GM23338 (cell line): Measurements from ENCODE around the gene NBEAL2. TPM values are rescaled to one million over a fixed set of nuclear protein-coding genes. Genes with fewer than 3 reads are reported as not detected.

Experiments used
- ATAC-seq: fragments of 200-7000 bp; cut with Tn5 transposase; 3 replicates; pipeline ENCODE4 v1.9.1; 2020
- DNase-seq: peaks from one replicate; pipeline ENCODE4 v3.0.0-alpha.2; 2015; ENCODE audit warnings: low spot score
- H2AFZ ChIP-seq: fragments of 200-600 bp; sonication (generic); 2 replicates; pipeline ENCODE4 v1.8.0; 2016; ENCODE audit warnings: antibody characterized with exemption, mild to moderate bottlenecking, moderate library complexity
- H3F3A ChIP-seq: fragments of 200-600 bp; sonication (generic); replicated peaks from 2 replicates; pipeline ENCODE4 v1.8.0; 2017; ENCODE audit warnings: antibody characterized with exemption, mixed run types, low read depth
- H3K27ac ChIP-seq: fragments of 200-600 bp; sonication (generic); 2 replicates; pipeline ENCODE4 v1.6.1; 2016; ENCODE audit warnings: low read depth
- H3K27me3 ChIP-seq: fragments of 200-600 bp; sonication (generic); 2 replicates; pipeline ENCODE4 v1.8.0; 2016; ENCODE audit warnings: mild to moderate bottlenecking, mixed run types, moderate library complexity; ENCODE audit not compliant: insufficient read depth
- H3K36me3 ChIP-seq: fragments of 200-600 bp; sonication (generic); 2 replicates; pipeline ENCODE4 v1.8.0; 2016; ENCODE audit warnings: mild to moderate bottlenecking; ENCODE audit not compliant: insufficient read depth
- H3K4me1 ChIP-seq: fragments of 200-600 bp; sonication (generic); 2 replicates; pipeline ENCODE4 v1.8.0; 2016; ENCODE audit warnings: mild to moderate bottlenecking, moderate library complexity; ENCODE audit not compliant: insufficient read depth
- H3K4me2 ChIP-seq: fragments of 200-600 bp; sonication (generic); 2 replicates; pipeline ENCODE4 v1.7.1; 2017; ENCODE audit warnings: mixed run types
- H3K4me3 ChIP-seq: fragments of 200-600 bp; sonication (generic); 2 replicates; pipeline ENCODE4 v1.6.1; 2016; ENCODE audit warnings: mixed run types
- H3K79me2 ChIP-seq: fragments of 200-600 bp; sonication (generic); replicated peaks from 2 replicates; pipeline ENCODE4 v1.8.0; 2017; ENCODE audit warnings: mild to moderate bottlenecking; ENCODE audit not compliant: insufficient read depth
- H3K9me2 ChIP-seq: fragments of 200-600 bp; sonication (generic); 2 replicates; pipeline ENCODE4 v1.8.0; 2017; ENCODE audit not compliant: insufficient read depth
- H4K20me1 ChIP-seq: fragments of 200-600 bp; sonication (generic); replicated peaks from 2 replicates; pipeline ENCODE4 v1.8.0; 2017; ENCODE audit warnings: mild to moderate bottlenecking; ENCODE audit not compliant: insufficient read depth
- H3K27ac Mint-ChIP-seq: 2 replicates; pipeline ENCODE4 v1.8.0; 2020; ENCODE audit warnings: inconsistent platforms, mild to moderate bottlenecking, moderate library complexity, mixed read lengths
- H3K27me3 Mint-ChIP-seq: 3 replicates; pipeline ENCODE4 v1.8.0; 2022; ENCODE audit warnings: low read depth, mild to moderate bottlenecking, moderate library complexity, mixed read lengths, inconsistent platforms; ENCODE audit not compliant: insufficient read depth, poor library complexity
- H3K36me3 Mint-ChIP-seq: 3 replicates; pipeline ENCODE4 v1.8.0; 2021; ENCODE audit warnings: low read depth, mild to moderate bottlenecking, inconsistent platforms, moderate library complexity, mixed read lengths
- H3K4me1 Mint-ChIP-seq: 3 replicates; pipeline ENCODE4 v1.8.0; 2020; ENCODE audit warnings: mild to moderate bottlenecking, inconsistent platforms, mixed read lengths
- H3K4me3 Mint-ChIP-seq: 3 replicates; pipeline ENCODE4 v1.8.0; 2021; ENCODE audit warnings: moderate library complexity, mild to moderate bottlenecking, inconsistent platforms, mixed read lengths
- H3K9me3 Mint-ChIP-seq: 3 replicates; pipeline ENCODE4 v1.8.0; 2020; ENCODE audit warnings: moderate library complexity, mild to moderate bottlenecking, inconsistent platforms, mixed read lengths
- CREB1 ChIP-seq: fragments of 250-450 bp; sonication (Bioruptor Pico); IDR thresholded peaks from 2 replicates; pipeline ENCODE4 v1.5.0; 2020; ENCODE audit warnings: low read depth, mild to moderate bottlenecking, moderate library complexity
- CTCF ChIP-seq, 2 experiments: fragments of 200-600 bp in 1 of 2; sonication (generic) in 1 of 2; conservative IDR thresholded peaks; 2 replicates each; pipeline versions ENCODE4 v1.5.1 to v1.6.1; 2016 to 2017; ENCODE audit warnings: antibody characterized with exemption in 2 of 2, low read depth in 2 of 2, mild to moderate bottlenecking in 2 of 2, moderate library complexity in 1 of 2
- EZH2 ChIP-seq: fragments of 200-600 bp; sonication (generic); IDR thresholded peaks from one replicate; pipeline ENCODE4 v1.8.0; 2017; ENCODE audit warnings: antibody characterized with exemption, mild to moderate bottlenecking, low read depth; ENCODE audit not compliant: unreplicated experiment
- EZH2phosphoT487 ChIP-seq: fragments of 200-600 bp; sonication (generic); IDR thresholded peaks from one replicate; pipeline ENCODE4 v1.8.1; 2018; ENCODE audit warnings: antibody characterized with exemption; ENCODE audit not compliant: unreplicated experiment
- JUNB ChIP-seq: IDR thresholded peaks from one replicate; pipeline ENCODE4 v1.6.1; 2016; ENCODE audit warnings: antibody characterized with exemption; ENCODE audit not compliant: unreplicated experiment
- NANOG ChIP-seq: IDR thresholded peaks from 2 replicates; pipeline ENCODE4 v1.6.1; 2016; ENCODE audit warnings: antibody characterized with exemption, borderline replicate concordance
- POLR2AphosphoS5 ChIP-seq: IDR thresholded peaks from 2 replicates; pipeline ENCODE4 v1.6.1; 2016; ENCODE audit warnings: antibody characterized with exemption, low read depth
- STAT1 ChIP-seq: IDR thresholded peaks from one replicate; pipeline ENCODE4 v1.6.1; 2016; ENCODE audit warnings: antibody characterized with exemption; ENCODE audit not compliant: unreplicated experiment
- ZNF114 ChIP-seq: fragments of 250-450 bp; sonication (Bioruptor Pico); IDR thresholded peaks from 2 replicates; pipeline ENCODE4 v1.5.0; 2020; ENCODE audit warnings: mild to moderate bottlenecking, moderate library complexity
- ZNF331 ChIP-seq: fragments of 250-450 bp; sonication (Bioruptor Pico); IDR thresholded peaks from 2 replicates; pipeline ENCODE4 v1.5.0; 2020; ENCODE audit warnings: low read depth, mild to moderate bottlenecking, moderate library complexity
- ZNF462 ChIP-seq: fragments of 250-450 bp; sonication (Bioruptor Pico); IDR thresholded peaks from 2 replicates; pipeline ENCODE4 v1.5.0; 2020; ENCODE audit warnings: mild to moderate bottlenecking, moderate library complexity
- polyA plus RNA-seq: library from polyadenylated mRNA; unstranded; fragments of >200 nt; fragmentation: Nextera tagmentation; extraction: Ambion mirVana; gene quantifications from 2 replicates; pipeline ENCODE4 v1.2.1, GENCODE V29; 2016
- total RNA-seq: library from RNA; depleted of rRNA; stranded (reverse); fragments of >200 nt; shearing (Covaris generic); gene quantifications from 2 replicates; pipeline ENCODE4 v1.2.3, GENCODE V29; 2014
- TF ChIP-seq, protein P1 (sequence below): IDR thresholded peaks from 2 replicates; pipeline ENCODE4 v1.6.1; 2016; ENCODE audit warnings: antibody characterized with exemption
- TF ChIP-seq, protein P2 (sequence below): IDR thresholded peaks from one replicate; pipeline ENCODE4 v1.6.1; 2018; ENCODE audit warnings: antibody characterized with exemption; ENCODE audit not compliant: unreplicated experiment

Gene NBEAL2
- total and polyA plus RNA-seq, 2 experiments from 2014 or later = 13.5 to 79.9 TPM

DNA sequence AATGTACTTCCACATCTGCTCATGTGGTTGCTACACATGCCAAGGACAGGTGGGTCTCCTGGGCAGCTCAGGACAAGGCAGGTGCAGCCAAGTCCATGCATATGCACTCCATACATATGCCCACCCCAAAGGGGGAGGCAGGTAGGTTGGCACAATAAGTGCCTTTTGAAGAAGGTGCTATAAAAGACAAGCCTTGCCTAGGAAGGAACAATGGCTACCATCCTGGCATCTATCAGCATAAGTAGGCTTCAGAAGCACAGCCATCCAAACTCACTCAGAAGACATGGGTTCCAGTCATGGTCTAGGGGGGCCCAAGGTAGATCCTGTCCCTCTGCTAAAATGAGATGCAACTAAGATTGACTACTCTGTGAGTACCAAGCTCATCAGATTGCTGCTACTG lies 34.6 kb downstream of the NBEAL2 start:
- peaks cover 5% of the 10 kb centered on the region for H3K27me3 Mint-ChIP-seq
- peaks cover 8% of the 10 kb centered on the region; the same call in 1 of the 2 replicates for H4K20me1 ChIP-seq

More for the DNA sequence above, 34.6 kb downstream of the NBEAL2 start:
- no peak overlapping the region for H3K27ac Mint-ChIP-seq
- Histone ChIP-seq H3K79me2 (no peaks in the 10 kb centered on the region), H3K36me3 (no peaks in the 10 kb centered on the region), H3K4me3 (no peak overlapping the region), H3F3A (0 out of 2 replicates have a peak, but pooled peaks cover 5% of the 10 kb centered on the region), H3K4me2 (no peak overlapping the region), H3K27me3 (no peaks in the 10 kb centered on the region), H3K4me1 (0 out of 2 replicates have a peak, but pooled peaks cover 8% of the 10 kb centered on the region), H3K9me2 (peaks cover 9% of the 10 kb centered on the region; the same call in 1 of the 2 replicates), H2AFZ (no peak overlapping the region), H3K27ac (no peak overlapping the region)
- DNase-seq (no peak), ATAC-seq (no peak)
- H3K4me3 Mint-ChIP-seq = no peak overlapping the region
- peaks cover 18% of the 10 kb centered on the region for H3K4me1 Mint-ChIP-seq
- H3K36me3 Mint-ChIP-seq = peaks cover 22% of the 10 kb centered on the region
- TF ChIP-seq CREB1 (CRISPR knock-in tag) (no peak), CTCF (conservative IDR thresholded peaks at IDR 0.05; ENCODE audit: low read depth in 2 of 2) (no peak), STAT1 (no peak), JUNB (no peak), ZNF331 (CRISPR knock-in tag) (no peak), POLR2AphosphoS5 (no peak), ZNF114 (CRISPR knock-in tag) (no peak), NANOG (no peak), ZNF462 (CRISPR knock-in tag) (no peak), EZH2phosphoT487 (no peak), EZH2 (no peak)
- TF ChIP-seq, protein P1, sequence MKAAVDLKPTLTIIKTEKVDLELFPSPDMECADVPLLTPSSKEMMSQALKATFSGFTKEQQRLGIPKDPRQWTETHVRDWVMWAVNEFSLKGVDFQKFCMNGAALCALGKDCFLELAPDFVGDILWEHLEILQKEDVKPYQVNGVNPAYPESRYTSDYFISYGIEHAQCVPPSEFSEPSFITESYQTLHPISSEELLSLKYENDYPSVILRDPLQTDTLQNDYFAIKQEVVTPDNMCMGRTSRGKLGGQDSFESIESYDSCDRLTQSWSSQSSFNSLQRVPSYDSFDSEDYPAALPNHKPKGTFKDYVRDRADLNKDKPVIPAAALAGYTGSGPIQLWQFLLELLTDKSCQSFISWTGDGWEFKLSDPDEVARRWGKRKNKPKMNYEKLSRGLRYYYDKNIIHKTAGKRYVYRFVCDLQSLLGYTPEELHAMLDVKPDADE = no peak
- TF ChIP-seq, protein P2, sequence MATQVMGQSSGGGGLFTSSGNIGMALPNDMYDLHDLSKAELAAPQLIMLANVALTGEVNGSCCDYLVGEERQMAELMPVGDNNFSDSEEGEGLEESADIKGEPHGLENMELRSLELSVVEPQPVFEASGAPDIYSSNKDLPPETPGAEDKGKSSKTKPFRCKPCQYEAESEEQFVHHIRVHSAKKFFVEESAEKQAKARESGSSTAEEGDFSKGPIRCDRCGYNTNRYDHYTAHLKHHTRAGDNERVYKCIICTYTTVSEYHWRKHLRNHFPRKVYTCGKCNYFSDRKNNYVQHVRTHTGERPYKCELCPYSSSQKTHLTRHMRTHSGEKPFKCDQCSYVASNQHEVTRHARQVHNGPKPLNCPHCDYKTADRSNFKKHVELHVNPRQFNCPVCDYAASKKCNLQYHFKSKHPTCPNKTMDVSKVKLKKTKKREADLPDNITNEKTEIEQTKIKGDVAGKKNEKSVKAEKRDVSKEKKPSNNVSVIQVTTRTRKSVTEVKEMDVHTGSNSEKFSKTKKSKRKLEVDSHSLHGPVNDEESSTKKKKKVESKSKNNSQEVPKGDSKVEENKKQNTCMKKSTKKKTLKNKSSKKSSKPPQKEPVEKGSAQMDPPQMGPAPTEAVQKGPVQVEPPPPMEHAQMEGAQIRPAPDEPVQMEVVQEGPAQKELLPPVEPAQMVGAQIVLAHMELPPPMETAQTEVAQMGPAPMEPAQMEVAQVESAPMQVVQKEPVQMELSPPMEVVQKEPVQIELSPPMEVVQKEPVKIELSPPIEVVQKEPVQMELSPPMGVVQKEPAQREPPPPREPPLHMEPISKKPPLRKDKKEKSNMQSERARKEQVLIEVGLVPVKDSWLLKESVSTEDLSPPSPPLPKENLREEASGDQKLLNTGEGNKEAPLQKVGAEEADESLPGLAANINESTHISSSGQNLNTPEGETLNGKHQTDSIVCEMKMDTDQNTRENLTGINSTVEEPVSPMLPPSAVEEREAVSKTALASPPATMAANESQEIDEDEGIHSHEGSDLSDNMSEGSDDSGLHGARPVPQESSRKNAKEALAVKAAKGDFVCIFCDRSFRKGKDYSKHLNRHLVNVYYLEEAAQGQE = no peak
- no peaks in the 10 kb centered on the region for H3K9me3 Mint-ChIP-seq
